Prostate gland (tissue), 2 donors: Measurements from ENCODE around the gene ACAA1.

Experiments used
- POLR2A ChIP-seq: fragments of 450-650 bp; IDR thresholded peaks from one replicate; pipeline ENCODE4 v1.6.1; 2016; ENCODE audit warnings: antibody characterized with exemption, mild to moderate bottlenecking
- POLR2AphosphoS5 ChIP-seq: sonication (generic); formaldehyde crosslinking; IDR thresholded peaks from one replicate; pipeline ENCODE4 v1.6.1; 2017; ENCODE audit warnings: antibody characterized with exemption
- TF ChIP-seq, protein P1 (sequence below), 4 experiments: fragments of 200-600 bp in 2 of 4; fragments of 450-650 bp in 2 of 4; sonication (generic) in 2 of 4; IDR thresholded peaks; 1 replicate in 3 of 4; 2 replicates in 1 of 4; pipeline ENCODE4 v1.5.1; 2016 to 2019; ENCODE audit warnings: antibody characterized with exemption in 4 of 4, mild to moderate bottlenecking in 2 of 4, moderate library complexity in 2 of 4

DNA sequence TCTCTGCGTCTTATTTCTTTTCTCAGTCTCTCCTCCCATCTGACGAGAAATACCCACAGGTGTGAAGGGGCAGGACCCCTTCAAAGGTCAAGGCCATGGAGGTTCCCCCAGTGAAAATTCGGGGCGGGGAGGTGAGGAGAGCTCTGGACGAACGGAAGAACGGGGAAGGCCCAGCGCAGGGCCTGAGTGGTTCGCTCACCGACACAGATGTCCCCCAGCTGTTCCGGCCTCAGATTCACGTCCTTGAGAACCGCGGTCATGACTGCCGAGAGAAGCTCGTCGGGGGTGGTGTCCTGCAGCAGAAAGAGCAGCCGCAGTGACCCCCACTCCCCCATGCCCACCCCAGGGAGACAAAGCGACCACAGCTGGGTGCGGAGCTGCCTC lies 542 bp downstream of the ACAA1 start:
- TF ChIP-seq, protein P1, sequence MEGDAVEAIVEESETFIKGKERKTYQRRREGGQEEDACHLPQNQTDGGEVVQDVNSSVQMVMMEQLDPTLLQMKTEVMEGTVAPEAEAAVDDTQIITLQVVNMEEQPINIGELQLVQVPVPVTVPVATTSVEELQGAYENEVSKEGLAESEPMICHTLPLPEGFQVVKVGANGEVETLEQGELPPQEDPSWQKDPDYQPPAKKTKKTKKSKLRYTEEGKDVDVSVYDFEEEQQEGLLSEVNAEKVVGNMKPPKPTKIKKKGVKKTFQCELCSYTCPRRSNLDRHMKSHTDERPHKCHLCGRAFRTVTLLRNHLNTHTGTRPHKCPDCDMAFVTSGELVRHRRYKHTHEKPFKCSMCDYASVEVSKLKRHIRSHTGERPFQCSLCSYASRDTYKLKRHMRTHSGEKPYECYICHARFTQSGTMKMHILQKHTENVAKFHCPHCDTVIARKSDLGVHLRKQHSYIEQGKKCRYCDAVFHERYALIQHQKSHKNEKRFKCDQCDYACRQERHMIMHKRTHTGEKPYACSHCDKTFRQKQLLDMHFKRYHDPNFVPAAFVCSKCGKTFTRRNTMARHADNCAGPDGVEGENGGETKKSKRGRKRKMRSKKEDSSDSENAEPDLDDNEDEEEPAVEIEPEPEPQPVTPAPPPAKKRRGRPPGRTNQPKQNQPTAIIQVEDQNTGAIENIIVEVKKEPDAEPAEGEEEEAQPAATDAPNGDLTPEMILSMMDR (IDR thresholded peaks at IDR 0.05) = no peak
- TF ChIP-seq POLR2AphosphoS5 (no peak), POLR2A (no peak)
